Activated T-helper 1 cell treated with anti-CD3 and anti-CD28 coated beads, Interleukin-12 subunit alpha, Interleukin-12 subunit beta, Interleukin-2, Interleukin-4 antibody, amounts not matched to agents 30 ng/mL and 10 ng/mL and 1 ng/mL, durations not matched to agents 14 hours and 24 hours and 36 hours (primary cell): ENCODE measurements around the gene SMOC1. TPM values are rescaled to one million over a fixed set of nuclear protein-coding genes. Genes with fewer than 3 reads are reported as not detected.

Experiments used
- DNase-seq: peaks from one replicate; pipeline ENCODE4 v3.0.0; 2021; ENCODE audit warnings: low spot score
- H3K27ac Mint-ChIP-seq: one replicate; pipeline ENCODE4 v1.8.0; 2021; ENCODE audit warnings: mild to moderate bottlenecking, mixed read lengths
- H3K27me3 Mint-ChIP-seq: one replicate; pipeline ENCODE4 v1.8.0; 2022; ENCODE audit warnings: mild to moderate bottlenecking, moderate library complexity, mixed read lengths; ENCODE audit not compliant: insufficient read depth
- H3K36me3 Mint-ChIP-seq: one replicate; pipeline ENCODE4 v1.8.0; 2021; ENCODE audit warnings: low read depth, mixed read lengths
- H3K4me1 Mint-ChIP-seq: one replicate; pipeline ENCODE4 v1.8.0; 2021; ENCODE audit warnings: low read depth, mixed read lengths
- H3K4me3 Mint-ChIP-seq: one replicate; pipeline ENCODE4 v1.8.0; 2021; ENCODE audit warnings: mild to moderate bottlenecking, moderate library complexity, mixed read lengths
- H3K9me3 Mint-ChIP-seq: one replicate; pipeline ENCODE4 v1.8.0; 2021; ENCODE audit warnings: mixed read lengths
- intact Hi-C: fragments of 100-400 bp; cut with micrococcal nuclease; formaldehyde crosslinking; loops from one replicate; pipeline ENCODE4 v1.15.1; 2024
- total RNA-seq: library from RNA; stranded (reverse); gene quantifications from 2 replicates; pipeline ENCODE4 v1.2.3, GENCODE V29; 2022

Gene SMOC1
- total RNA-seq, 1 donor from 2014 or later, result not detected

DNA sequence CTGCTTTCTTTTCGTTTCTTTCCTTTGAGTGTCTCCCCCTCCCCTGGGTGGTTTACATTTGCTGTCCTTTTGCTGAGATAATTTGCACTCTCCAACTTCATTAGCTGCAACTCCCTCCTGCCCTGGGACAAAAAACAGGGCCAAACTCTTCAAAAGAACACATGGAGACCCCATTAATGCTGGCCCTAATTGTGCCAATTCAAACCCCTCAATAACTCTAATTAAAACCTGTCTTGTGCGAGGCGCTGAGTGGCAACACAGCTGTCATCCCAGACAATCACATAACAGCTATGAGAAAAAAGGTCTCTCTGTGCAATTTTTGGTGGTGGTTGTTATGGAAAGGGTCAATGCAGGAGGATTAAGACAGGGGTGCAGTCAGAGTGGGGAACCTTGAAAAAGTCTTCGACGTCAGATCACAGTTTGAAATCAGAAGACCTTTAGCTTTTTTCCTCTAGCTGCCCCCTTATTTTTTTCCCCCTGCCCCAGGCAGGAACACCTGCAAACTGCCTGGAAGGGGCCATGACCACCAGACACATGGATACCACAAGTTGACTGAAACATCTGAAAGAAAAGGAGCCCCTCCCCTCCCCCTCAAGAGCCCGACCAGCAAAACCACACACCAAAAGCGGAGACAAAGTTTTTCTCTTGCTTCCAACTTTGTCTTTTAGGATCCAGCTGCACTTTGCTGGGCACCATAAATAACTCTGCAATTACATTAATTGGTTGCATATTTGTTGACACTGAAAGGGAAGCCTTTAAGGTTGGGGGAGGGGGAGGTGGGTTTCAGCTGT is 26.5 kb upstream of the SMOC1 start:
- Mint-ChIP-seq H3K4me3 (no peak overlapping the region), H3K36me3 (no peaks in the 10 kb centered on the region), H3K4me1 (no peaks in the 10 kb centered on the region), H3K27ac (no peak overlapping the region), H3K9me3 (no peaks in the 10 kb centered on the region), H3K27me3 (peaks cover 9% of the 10 kb centered on the region)
- intact Hi-C loops, result no loop called here
- no peak for DNase-seq

DNA sequence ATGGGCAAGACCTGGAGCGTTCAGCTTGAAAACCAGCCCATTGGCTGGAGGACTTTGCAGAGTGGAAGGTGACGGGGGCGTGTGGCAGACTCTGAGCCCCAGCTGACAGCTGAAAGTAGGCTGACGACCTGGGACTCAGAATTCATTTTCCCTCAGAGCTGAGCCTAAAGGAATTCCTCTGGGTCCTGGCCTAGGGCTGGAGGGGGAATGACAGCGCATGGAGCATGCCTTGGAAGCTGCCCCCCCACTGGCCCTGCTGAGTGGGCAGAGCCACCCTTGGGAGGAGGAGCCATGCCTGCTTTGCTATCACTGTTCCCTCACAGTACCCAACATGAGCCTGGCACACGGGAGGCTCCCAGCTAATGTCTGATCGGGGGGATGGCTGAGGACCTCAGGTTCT is 25.4 kb upstream of the SMOC1 start:
- no peaks in the 10 kb centered on the region for H3K9me3 Mint-ChIP-seq
- peaks cover 11% of the 10 kb centered on the region for H3K27me3 Mint-ChIP-seq
- no peak overlapping the region for H3K4me3 Mint-ChIP-seq
- DNase-seq, result no peak
- H3K36me3 Mint-ChIP-seq, result no peaks in the 10 kb centered on the region
- H3K4me1 Mint-ChIP-seq, result no peaks in the 10 kb centered on the region
- H3K27ac Mint-ChIP-seq, result no peak overlapping the region
- intact Hi-C loops, result no loop called here

DNA sequence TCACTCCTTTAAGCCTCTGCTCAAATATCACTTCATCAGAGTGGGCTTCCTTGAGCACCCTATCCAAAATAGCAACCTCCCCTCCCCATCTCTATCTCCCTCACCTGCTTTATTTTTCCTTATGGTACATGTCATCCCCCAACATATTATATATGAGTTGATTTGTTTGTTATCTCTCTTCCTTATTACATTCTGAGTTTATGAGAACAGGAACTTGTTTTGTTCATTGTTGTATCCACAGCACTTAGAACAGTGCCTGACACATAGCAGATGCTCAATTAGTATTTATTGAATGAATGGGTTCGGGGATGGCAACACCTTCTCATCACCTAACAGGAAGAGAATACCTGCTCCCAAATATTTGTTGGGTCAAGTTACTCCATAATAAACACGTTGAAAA is 24.6 kb upstream of the SMOC1 start:
- no peaks in the 10 kb centered on the region for H3K36me3 Mint-ChIP-seq
- peaks cover 12% of the 10 kb centered on the region for H3K27me3 Mint-ChIP-seq
- H3K4me3 Mint-ChIP-seq, result no peak overlapping the region
- no peaks in the 10 kb centered on the region for H3K4me1 Mint-ChIP-seq
- no peaks in the 10 kb centered on the region for H3K9me3 Mint-ChIP-seq
- no peak for DNase-seq
- intact Hi-C loops, result no loop called here
- H3K27ac Mint-ChIP-seq, result no peak overlapping the region

DNA sequence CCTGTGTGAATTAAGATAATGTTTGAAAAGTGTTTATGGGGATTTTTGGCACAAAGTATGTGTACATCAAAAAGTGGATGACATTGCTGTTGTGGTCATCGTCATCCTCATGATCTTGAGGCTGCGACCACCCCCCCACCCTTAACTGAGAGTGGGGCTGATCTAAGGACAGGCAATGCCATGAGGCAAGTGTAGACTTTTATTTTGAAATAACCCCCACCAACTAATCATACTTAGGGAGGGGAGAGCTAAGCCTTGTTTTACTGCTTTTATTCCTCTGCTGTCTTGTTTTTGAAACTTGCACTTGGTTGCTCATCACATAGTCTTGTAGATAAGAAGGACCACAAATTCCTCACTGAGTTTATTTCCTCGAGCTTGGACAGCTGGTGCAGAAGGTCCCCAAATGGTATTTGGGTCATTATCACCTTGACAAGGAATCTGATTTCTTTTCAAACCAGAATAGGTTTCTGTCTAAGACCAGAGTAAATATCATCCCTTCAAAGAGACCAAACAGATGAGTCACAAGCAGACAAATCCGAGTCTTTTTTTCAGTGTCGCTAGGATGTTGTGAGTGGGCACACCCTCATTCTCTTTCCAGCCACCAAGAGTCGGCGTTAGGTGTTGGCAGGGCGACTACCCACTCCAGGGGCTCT is 23.9 kb upstream of the SMOC1 start:
- Mint-ChIP-seq H3K27ac (no peak overlapping the region), H3K36me3 (no peaks in the 10 kb centered on the region), H3K4me3 (no peak overlapping the region), H3K27me3 (peaks cover 12% of the 10 kb centered on the region), H3K4me1 (no peaks in the 10 kb centered on the region), H3K9me3 (no peaks in the 10 kb centered on the region)
- intact Hi-C loops, result no loop called here
- DNase-seq, result no peak

DNA sequence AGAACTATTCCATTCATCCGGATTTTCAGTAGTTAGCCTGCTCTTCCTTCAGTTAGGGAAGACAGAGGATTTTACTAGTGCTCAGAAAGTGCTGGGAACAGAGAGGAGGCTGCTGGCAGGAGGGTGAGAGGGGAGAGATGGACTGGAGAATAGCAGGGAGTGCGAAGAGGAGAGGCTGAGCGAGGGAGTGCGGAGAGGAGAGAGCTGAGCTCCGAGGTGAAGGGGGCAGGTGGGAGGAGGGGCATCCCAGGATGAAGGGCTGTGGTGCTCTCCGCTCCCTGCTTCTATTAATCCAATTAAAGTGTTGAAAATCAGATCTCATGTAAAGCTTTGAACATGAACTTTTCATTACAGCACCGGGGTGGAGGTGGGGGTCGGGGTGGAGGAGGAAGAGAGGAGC is 20.4 kb upstream of the SMOC1 start:
- Mint-ChIP-seq H3K9me3 (no peaks in the 10 kb centered on the region), H3K27ac (no peak overlapping the region), H3K4me1 (no peaks in the 10 kb centered on the region), H3K4me3 (no peak overlapping the region), H3K27me3 (peaks cover 8% of the 10 kb centered on the region), H3K36me3 (no peaks in the 10 kb centered on the region)
- no peak for DNase-seq
- intact Hi-C loops, result no loop called here

DNA sequence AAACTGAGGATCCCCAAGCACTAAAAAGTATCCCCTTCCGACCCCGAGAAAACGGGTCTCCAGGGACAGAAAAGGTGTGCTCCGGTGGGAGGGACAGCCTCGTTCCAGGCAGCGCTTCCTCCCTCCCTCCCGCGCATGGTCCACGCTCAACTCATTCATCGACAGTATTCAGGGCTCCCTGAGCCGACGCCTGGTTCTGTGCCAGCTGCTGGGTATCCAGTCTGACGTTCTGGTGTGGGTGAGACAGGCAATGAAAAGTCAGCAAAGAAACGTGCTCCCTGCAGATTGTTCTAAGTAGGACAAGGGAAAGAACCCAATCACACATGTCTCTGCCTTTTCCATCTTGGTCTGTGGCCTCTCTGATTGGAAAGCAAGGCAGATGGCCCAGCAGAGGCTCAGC is 19.6 kb upstream of the SMOC1 start:
- Mint-ChIP-seq H3K27ac (no peak overlapping the region), H3K4me3 (no peak overlapping the region), H3K9me3 (peaks cover 4% of the 10 kb centered on the region), H3K4me1 (no peaks in the 10 kb centered on the region), H3K27me3 (peaks cover 8% of the 10 kb centered on the region), H3K36me3 (no peaks in the 10 kb centered on the region)
- intact Hi-C loops, result no loop called here
- DNase-seq, result no peak

DNA sequence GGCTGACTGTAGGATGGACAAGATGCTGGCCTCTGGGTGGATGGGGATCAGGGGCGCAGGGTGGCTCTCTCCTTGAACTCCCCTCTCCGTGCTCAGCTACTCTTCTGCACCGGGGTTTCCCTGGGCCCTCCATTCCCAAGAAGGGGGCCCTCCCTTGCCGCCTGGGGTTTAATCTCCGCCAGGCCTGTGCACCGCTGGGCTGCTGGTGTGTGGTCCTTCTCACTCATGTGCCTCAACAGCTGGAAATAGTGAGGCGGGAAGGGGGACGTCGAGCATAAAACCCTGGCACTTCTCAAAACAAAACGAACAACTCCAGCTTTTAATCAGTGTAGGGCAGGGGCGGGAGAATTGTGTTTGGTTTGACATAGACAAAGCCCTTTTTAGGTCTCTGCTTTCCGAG is 19.0 kb upstream of the SMOC1 start:
- Mint-ChIP-seq H3K4me3 (no peak overlapping the region), H3K36me3 (no peaks in the 10 kb centered on the region), H3K9me3 (peaks cover 6% of the 10 kb centered on the region), H3K4me1 (no peaks in the 10 kb centered on the region), H3K27me3 (peaks cover 8% of the 10 kb centered on the region), H3K27ac (no peak overlapping the region)
- no peak for DNase-seq
- intact Hi-C loops, result no loop called here

DNA sequence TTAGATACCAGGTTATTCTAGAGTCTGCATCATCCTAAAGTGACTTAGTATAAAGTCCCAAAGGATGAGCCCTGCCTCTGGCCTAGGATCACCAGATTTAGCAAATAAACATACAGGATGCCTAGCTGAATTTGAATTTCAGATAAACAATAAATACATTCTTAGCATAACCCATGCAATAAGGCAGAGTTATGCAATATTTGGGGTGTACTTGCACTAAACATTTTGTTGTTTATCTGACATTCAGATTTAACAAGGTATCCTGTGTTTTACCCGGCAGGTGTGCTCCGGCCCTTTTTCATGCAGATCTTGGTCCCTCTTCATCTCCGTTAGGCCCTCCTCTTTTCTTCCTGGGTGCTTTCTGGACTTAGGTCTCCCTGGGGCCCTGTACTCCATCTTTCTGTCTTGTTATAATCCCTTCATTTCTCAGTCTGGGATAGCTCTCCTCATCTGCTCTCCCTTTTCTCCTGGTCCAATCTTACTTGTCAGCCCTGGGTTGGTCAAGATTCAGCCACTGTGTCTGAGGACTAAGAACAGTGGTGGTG is 18.1 kb upstream of the SMOC1 start:
- Mint-ChIP-seq H3K4me3 (no peak overlapping the region), H3K9me3 (peaks cover 6% of the 10 kb centered on the region), H3K36me3 (no peaks in the 10 kb centered on the region), H3K4me1 (no peaks in the 10 kb centered on the region), H3K27me3 (peaks cover 6% of the 10 kb centered on the region), H3K27ac (no peak overlapping the region)
- DNase-seq, result no peak
- intact Hi-C loops, result no loop called here

DNA sequence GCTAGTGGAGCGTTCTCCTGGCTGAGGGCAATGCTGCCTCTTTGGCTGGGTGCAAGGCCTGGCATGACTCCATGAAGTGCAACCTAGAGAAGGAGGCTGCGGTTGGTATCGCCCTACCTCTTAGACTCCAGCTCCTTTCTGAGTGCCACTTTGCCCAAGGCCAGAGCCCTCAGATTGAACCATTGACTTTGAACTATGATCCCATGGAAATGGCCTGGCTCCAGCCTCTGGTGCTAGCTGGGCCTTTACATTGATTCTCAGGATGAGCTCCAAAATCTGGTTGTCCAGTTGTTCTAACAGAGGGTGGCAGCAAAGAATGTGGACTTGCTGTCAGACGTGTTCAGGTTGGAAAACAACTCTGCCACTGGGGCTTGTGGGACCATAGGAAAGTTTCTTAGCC is 16.1 kb upstream of the SMOC1 start:
- Mint-ChIP-seq H3K4me3 (no peak overlapping the region), H3K9me3 (peaks cover 9% of the 10 kb centered on the region), H3K27ac (no peak overlapping the region), H3K4me1 (no peaks in the 10 kb centered on the region), H3K36me3 (no peaks in the 10 kb centered on the region), H3K27me3 (peaks cover 4% of the 10 kb centered on the region)
- no peak for DNase-seq
- intact Hi-C loops, result no loop called here

DNA sequence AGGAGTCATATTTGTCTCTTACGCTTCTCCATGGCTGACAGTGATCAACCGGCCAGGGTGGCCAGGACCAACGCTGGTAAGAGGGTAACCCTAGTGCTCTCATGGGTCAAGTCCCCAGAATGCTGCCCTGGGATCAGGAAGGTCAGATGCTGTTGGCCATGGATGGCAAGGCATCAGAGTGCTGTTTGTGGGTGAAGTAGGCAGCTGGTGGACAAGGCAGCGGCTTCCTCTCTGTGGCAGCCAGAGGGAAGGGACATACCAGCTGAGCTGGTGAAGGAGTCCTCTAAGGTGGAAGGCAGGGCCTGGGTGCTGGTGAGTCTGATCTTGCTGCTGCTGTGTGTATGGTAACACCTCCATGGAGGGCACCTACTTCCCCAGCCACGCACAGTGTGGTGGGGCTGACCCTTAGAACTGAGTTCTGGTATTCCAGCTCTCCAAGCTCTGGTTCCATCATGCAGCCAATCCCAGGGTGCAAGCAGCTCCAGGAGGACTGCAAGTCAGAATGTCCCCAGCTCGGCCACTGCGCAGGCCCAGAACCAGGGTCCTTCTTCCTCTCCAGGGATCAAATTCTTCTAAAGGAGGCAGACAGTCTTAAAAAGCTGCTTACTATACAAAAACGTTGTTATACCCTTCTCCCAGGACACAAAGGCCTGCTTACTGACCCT is 13.4 kb upstream of the SMOC1 start:
- no peak for DNase-seq
- Mint-ChIP-seq H3K27ac (no peak overlapping the region), H3K4me3 (no peak overlapping the region), H3K9me3 (peaks cover 14% of the 10 kb centered on the region), H3K27me3 (peaks cover 4% of the 10 kb centered on the region), H3K4me1 (no peaks in the 10 kb centered on the region), H3K36me3 (no peaks in the 10 kb centered on the region)
- intact Hi-C loops, result no loop called here

DNA sequence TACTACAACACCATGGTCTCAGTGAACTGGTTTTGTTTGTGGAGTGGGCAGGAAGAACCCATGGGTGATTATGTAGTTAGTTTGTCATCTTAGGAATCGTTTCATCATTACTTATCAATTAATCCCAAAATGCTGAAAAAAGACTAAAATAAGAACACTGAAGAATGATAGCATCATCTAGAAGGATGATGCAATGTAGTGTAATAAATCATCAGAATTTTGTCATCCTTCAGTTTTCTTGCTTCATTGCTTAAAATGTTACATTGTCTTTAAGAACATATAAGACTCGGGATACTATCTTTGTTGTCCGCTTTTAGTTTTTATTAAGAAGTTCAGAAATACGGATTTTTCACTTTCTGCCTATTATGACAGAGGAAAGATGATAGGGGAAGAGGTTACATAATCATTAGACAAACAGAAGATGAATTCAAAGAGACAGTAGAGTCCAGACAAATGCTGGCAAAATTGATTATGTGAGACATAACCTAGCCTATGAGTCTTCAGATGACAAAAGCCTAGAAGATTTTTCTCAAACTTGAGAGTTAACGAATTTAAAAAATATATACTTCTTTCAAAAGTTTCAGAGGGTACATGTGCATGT is 10.8 kb upstream of the SMOC1 start:
- no peak for DNase-seq
- no peaks in the 10 kb centered on the region for H3K4me1 Mint-ChIP-seq
- peaks cover 14% of the 10 kb centered on the region for H3K9me3 Mint-ChIP-seq
- peaks cover 11% of the 10 kb centered on the region for H3K27me3 Mint-ChIP-seq
- no peaks in the 10 kb centered on the region for H3K36me3 Mint-ChIP-seq
- H3K4me3 Mint-ChIP-seq, result no peak overlapping the region
- intact Hi-C loops, result no loop called here
- no peak overlapping the region for H3K27ac Mint-ChIP-seq

DNA sequence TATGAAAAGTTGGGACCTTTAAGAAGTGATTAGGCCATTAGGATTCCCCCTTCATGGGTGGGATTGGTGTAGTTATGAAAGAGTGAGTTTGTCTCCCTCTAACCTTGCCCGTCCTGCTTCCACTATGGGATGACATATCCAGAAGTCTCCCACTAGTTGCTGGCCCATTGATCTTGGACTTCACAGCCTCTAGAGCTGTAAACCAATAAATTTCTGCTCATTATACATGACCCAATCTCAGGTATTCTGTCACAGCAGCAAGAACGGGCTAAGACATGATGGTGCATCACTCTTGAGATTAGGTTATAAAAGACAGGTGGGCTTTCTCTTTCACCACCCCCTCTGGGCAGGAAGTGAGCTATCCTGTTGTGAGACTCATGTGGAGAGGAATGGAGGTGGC is 8.6 kb upstream of the SMOC1 start:
- peaks cover 7% of the 10 kb centered on the region for H3K9me3 Mint-ChIP-seq
- no peak overlapping the region for H3K27ac Mint-ChIP-seq
- H3K36me3 Mint-ChIP-seq, result no peaks in the 10 kb centered on the region
- H3K4me1 Mint-ChIP-seq, result no peaks in the 10 kb centered on the region
- H3K27me3 Mint-ChIP-seq, result peaks cover 11% of the 10 kb centered on the region
- no peak overlapping the region for H3K4me3 Mint-ChIP-seq
- intact Hi-C loops, result no loop called here
- DNase-seq, result no peak
